H9 (cell line): ENCODE data around the gene TLR5. TPM values are rescaled to one million over a fixed set of nuclear protein-coding genes. Genes with fewer than 3 reads are reported as not detected.

Experiments
- DNase-seq: peaks from one replicate; pipeline ENCODE4 v3.0.0-alpha.2; 2017
- H2AFZ ChIP-seq: one replicate; pipeline ENCODE4 v1.6.1; 2013; ENCODE audit warnings: mild to moderate bottlenecking, low read length, control low read depth, moderate library complexity
- H2AK5ac ChIP-seq: 2 replicates; pipeline ENCODE4 v1.6.1; 2013; ENCODE audit warnings: low read length, control low read depth, mixed read lengths; ENCODE audit not compliant: insufficient read length
- H2BK120ac ChIP-seq: one replicate; pipeline ENCODE4 v1.6.1; 2013; ENCODE audit warnings: low read depth, mild to moderate bottlenecking, low read length, control low read depth, inconsistent platforms; ENCODE audit not compliant: poor library complexity, severe bottlenecking
- H2BK12ac ChIP-seq: 2 replicates; pipeline ENCODE4 v1.6.1; 2013; ENCODE audit warnings: low read length, control low read depth, mixed read lengths, low read depth; ENCODE audit not compliant: insufficient read length
- H2BK15ac ChIP-seq: 2 replicates; pipeline ENCODE4 v1.6.1; 2013; ENCODE audit warnings: low read depth, low read length, control low read depth
- H2BK20ac ChIP-seq: one replicate; pipeline ENCODE4 v1.6.1; 2013; ENCODE audit warnings: low read depth, mild to moderate bottlenecking, low read length, control low read depth, inconsistent platforms; ENCODE audit not compliant: poor library complexity, severe bottlenecking
- H2BK5ac ChIP-seq: 2 replicates; pipeline ENCODE4 v1.6.1; 2013; ENCODE audit warnings: low read length, control low read depth, mixed read lengths; ENCODE audit not compliant: insufficient read length
- H3K14ac ChIP-seq: 2 replicates; pipeline ENCODE4 v1.6.1; 2013; ENCODE audit warnings: low read length, control low read depth; ENCODE audit not compliant: insufficient read depth
- H3K18ac ChIP-seq: 2 replicates; pipeline ENCODE4 v1.6.1; 2013; ENCODE audit warnings: low read depth, mild to moderate bottlenecking, mixed read lengths, low read length, control low read depth; ENCODE audit not compliant: insufficient read length
- H3K23ac ChIP-seq: 2 replicates; pipeline ENCODE4 v1.6.1; 2013; ENCODE audit warnings: low read length, control low read depth, mixed read lengths, low read depth; ENCODE audit not compliant: insufficient read length
- H3K23me2 ChIP-seq: 2 replicates; pipeline ENCODE4 v1.6.1; 2013; ENCODE audit warnings: low read depth, mild to moderate bottlenecking, mixed read lengths, low read length, control low read depth; ENCODE audit not compliant: insufficient read length, poor library complexity, severe bottlenecking
- H3K27ac ChIP-seq: 2 replicates; pipeline ENCODE4 v1.5.1; 2013; ENCODE audit warnings: low read length, control low read depth, mixed read lengths, low read depth; ENCODE audit not compliant: insufficient read length
- H3K27me3 ChIP-seq: 2 replicates; pipeline ENCODE4 v1.6.1; 2013; ENCODE audit warnings: low read length, control low read depth, inconsistent platforms; ENCODE audit not compliant: insufficient read depth
- H3K4ac ChIP-seq: 2 replicates; pipeline ENCODE4 v1.6.1; 2013; ENCODE audit warnings: low read depth, mild to moderate bottlenecking, control low read depth, inconsistent platforms, low read length, moderate library complexity
- H3K4me1 ChIP-seq: 2 replicates; pipeline ENCODE4 v1.6.1; 2013; ENCODE audit warnings: low read length, control low read depth, inconsistent platforms; ENCODE audit not compliant: insufficient read depth
- H3K4me2 ChIP-seq: 2 replicates; pipeline ENCODE4 v1.6.1; 2013; ENCODE audit warnings: low read length, control low read depth, mixed read lengths; ENCODE audit not compliant: insufficient read length, insufficient read depth
- H3K56ac ChIP-seq: 2 replicates; pipeline ENCODE4 v1.6.1; 2013; ENCODE audit warnings: low read depth, mild to moderate bottlenecking, mixed read lengths, low read length, control low read depth; ENCODE audit not compliant: insufficient read length
- H3K79me1 ChIP-seq: 2 replicates; pipeline ENCODE4 v1.6.1; 2013; ENCODE audit warnings: low read depth, mild to moderate bottlenecking, moderate library complexity, low read length, control low read depth, inconsistent platforms; ENCODE audit not compliant: insufficient read depth, poor library complexity, severe bottlenecking
- H3K79me2 ChIP-seq: 2 replicates; pipeline ENCODE4 v1.6.1; 2013; ENCODE audit warnings: low read length, control low read depth, inconsistent platforms; ENCODE audit not compliant: insufficient read depth
- H3K9ac ChIP-seq: 2 replicates; pipeline ENCODE4 v1.6.1; 2013; ENCODE audit warnings: low read length, control low read depth, mixed read lengths; ENCODE audit not compliant: insufficient read length; ENCODE audit errors: extremely low read depth
- H3K9me3 ChIP-seq: one replicate; pipeline ENCODE4 v1.6.1; 2013; ENCODE audit warnings: low read depth, low read length, inconsistent platforms; ENCODE audit not compliant: control insufficient read depth
- H3T11ph ChIP-seq: one replicate; pipeline ENCODE4 v1.6.1; 2013; ENCODE audit warnings: mild to moderate bottlenecking, low read length, control low read depth, inconsistent platforms
- H4K20me1 ChIP-seq: one replicate; pipeline ENCODE4 v1.6.1; 2013; ENCODE audit not compliant: control insufficient read depth, insufficient read length, insufficient read depth
- H4K5ac ChIP-seq: 2 replicates; pipeline ENCODE4 v1.6.1; 2013; ENCODE audit warnings: low read depth, mild to moderate bottlenecking, mixed read lengths, low read length, control low read depth; ENCODE audit not compliant: insufficient read length
- H4K8ac ChIP-seq: replicated peaks from 2 replicates; pipeline ENCODE4 v1.6.1; 2013; ENCODE audit warnings: low read length, control low read depth, mixed read lengths, low read depth; ENCODE audit not compliant: insufficient read length
- H4K91ac ChIP-seq: 2 replicates; pipeline ENCODE4 v1.6.1; 2013; ENCODE audit warnings: low read depth, mild to moderate bottlenecking, moderate library complexity, mixed read lengths, low read length, control low read depth; ENCODE audit not compliant: insufficient read length
- H3K27ac Mint-ChIP-seq, 3 experiments: 2 replicates in 2 of 3; 3 replicates in 1 of 3; pipeline ENCODE4 v1.8.0; 2020 to 2021; ENCODE audit warnings: mixed read lengths in 3 of 3, mild to moderate bottlenecking in 1 of 3, moderate library complexity in 1 of 3
- H3K27me3 Mint-ChIP-seq: 2 replicates; pipeline ENCODE4 v1.8.0; 2021; ENCODE audit warnings: low read depth, mild to moderate bottlenecking, moderate library complexity, mixed read lengths
- H3K36me3 Mint-ChIP-seq, 3 experiments: 2 replicates in 2 of 3; 3 replicates in 1 of 3; pipeline ENCODE4 v1.8.0; 2020 to 2021; ENCODE audit warnings: low read depth in 3 of 3, mixed read lengths in 3 of 3; ENCODE audit not compliant: insufficient read depth in 1 of 3
- H3K4me1 Mint-ChIP-seq, 2 experiments: 2 replicates each; pipeline ENCODE4 v1.8.0; 2020; ENCODE audit warnings: mixed read lengths in 2 of 2
- H3K4me3 Mint-ChIP-seq, 2 experiments: 2 replicates in 1 of 2; 3 replicates in 1 of 2; pipeline ENCODE4 v1.8.0; 2020 to 2021; ENCODE audit warnings: mild to moderate bottlenecking in 2 of 2, mixed read lengths in 2 of 2, moderate library complexity in 1 of 2
- H3K9me3 Mint-ChIP-seq, 2 experiments: 2 replicates in 1 of 2; 3 replicates in 1 of 2; pipeline ENCODE4 v1.8.0; 2020; ENCODE audit warnings: mild to moderate bottlenecking in 2 of 2, mixed read lengths in 2 of 2, moderate library complexity in 1 of 2
- WGBS: extraction: QIAGEN DNeasy Blood & Tissue Kit; methylation state at CpG from one replicate; pipeline ENCODE4 v1.1.7; 2013; ENCODE audit warnings: missing lambda C conversion rate, low lambda C conversion rate, mixed read lengths; ENCODE audit not compliant: insufficient read length; ENCODE audit errors: extremely low coverage; 5-methylcytosine and 5-hydroxymethylcytosine counted together
- total RNA-seq: library from RNA; stranded (reverse); gene quantifications from 2 replicates; pipeline ENCODE4 v1.2.1, GENCODE V29; 2021
- TF ChIP-seq, protein P1 (sequence below): fragments of 200-600 bp; sonication (generic); conservative IDR thresholded peaks from 3 replicates; pipeline ENCODE4 v1.8.0; 2021; ENCODE audit warnings: antibody characterized with exemption, mild to moderate bottlenecking

TLR5 gene
- total RNA-seq, 1 experiment from 2014 or later = not detected

DNA sequence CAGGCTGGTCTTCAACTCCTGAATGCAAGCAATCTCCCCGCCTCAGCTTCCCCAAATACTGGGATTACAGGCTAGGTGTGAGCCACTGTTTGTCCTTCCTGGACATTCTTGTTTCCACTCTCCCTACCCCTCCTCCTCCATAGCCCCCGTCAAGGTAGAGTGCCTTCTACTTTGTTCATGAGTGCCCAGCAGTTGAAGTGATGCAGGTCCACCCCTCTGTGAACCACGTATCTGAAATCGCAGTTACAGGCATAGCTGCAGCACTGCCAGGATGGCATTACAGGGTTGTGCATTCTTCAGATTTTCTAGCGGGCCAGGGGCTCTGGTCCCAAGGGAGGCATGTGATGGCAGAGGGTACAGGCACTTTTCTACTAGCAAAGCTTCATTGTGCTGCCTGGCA is 7.4 kb upstream of the TLR5 start:
- Histone ChIP-seq H2AK5ac (no peak overlapping the region), H2AFZ (no peak overlapping the region), H3K4ac (no peak overlapping the region), H3K14ac (no peak overlapping the region), H2BK12ac (no peak overlapping the region), H2BK20ac (no peak overlapping the region), H3T11ph (no peak overlapping the region), H3K79me2 (no peaks in the 10 kb centered on the region), H3K4me1 (no peaks in the 10 kb centered on the region), H4K5ac (no peak overlapping the region), H3K23me2 (no peaks in the 10 kb centered on the region), H4K91ac (no peak overlapping the region), H3K27me3 (no peaks in the 10 kb centered on the region), H2BK5ac (no peak overlapping the region), H3K9ac (no peak overlapping the region), H3K27ac (no peak overlapping the region), H3K4me2 (no peak overlapping the region), H3K79me1 (no peaks in the 10 kb centered on the region), H3K23ac (no peak overlapping the region), H4K8ac (no peak overlapping the region), H2BK120ac (no peak overlapping the region), H2BK15ac (no peak overlapping the region), H3K9me3 (no peaks in the 10 kb centered on the region), H4K20me1 (no peaks in the 10 kb centered on the region), H3K18ac (no peak overlapping the region), H3K56ac (no peak overlapping the region)
- no peak overlapping the region for H3K4me3 Mint-ChIP-seq
- H3K4me1 Mint-ChIP-seq = peaks cover 0 to 6% of the 10 kb centered on the region in 2 experiments; a peak in 2 of 4 replicates
- TF ChIP-seq, protein P1, sequence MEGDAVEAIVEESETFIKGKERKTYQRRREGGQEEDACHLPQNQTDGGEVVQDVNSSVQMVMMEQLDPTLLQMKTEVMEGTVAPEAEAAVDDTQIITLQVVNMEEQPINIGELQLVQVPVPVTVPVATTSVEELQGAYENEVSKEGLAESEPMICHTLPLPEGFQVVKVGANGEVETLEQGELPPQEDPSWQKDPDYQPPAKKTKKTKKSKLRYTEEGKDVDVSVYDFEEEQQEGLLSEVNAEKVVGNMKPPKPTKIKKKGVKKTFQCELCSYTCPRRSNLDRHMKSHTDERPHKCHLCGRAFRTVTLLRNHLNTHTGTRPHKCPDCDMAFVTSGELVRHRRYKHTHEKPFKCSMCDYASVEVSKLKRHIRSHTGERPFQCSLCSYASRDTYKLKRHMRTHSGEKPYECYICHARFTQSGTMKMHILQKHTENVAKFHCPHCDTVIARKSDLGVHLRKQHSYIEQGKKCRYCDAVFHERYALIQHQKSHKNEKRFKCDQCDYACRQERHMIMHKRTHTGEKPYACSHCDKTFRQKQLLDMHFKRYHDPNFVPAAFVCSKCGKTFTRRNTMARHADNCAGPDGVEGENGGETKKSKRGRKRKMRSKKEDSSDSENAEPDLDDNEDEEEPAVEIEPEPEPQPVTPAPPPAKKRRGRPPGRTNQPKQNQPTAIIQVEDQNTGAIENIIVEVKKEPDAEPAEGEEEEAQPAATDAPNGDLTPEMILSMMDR = no peak
- no peaks in the 10 kb centered on the region; a peak in 1 of 5 replicates for H3K9me3 Mint-ChIP-seq
- WGBS = no CpG with 5 or more reads among the region's 5 CpGs
- H3K27ac Mint-ChIP-seq = no peak overlapping the region
- H3K27me3 Mint-ChIP-seq = peaks cover 19% of the 10 kb centered on the region
- H3K36me3 Mint-ChIP-seq = no peaks in the 10 kb centered on the region; a peak in 1 of 7 replicates
- no peak for DNase-seq
